ENCODE results near the gene TRAPPC3L.

GRCh38 chr6:116578335-116578734 is 32.9 kb upstream of the TRAPPC3L start:
- TF ChIP-seq CTCF (IDR thresholded peaks at IDR 0.05; ENCODE audit: low read length): no peak
- no peak for TF ChIP-seq EZH2phosphoT487 (IDR thresholded peaks at IDR 0.05; ENCODE audit: low read length)
- TF ChIP-seq EZH2 (optimal IDR thresholded peaks at IDR 0.05; ENCODE audit: low read depth, low read length): no peak
